Sigmoid colon (tissue), 4 donors: ENCODE measurements around the gene NSFL1C.

Source experiments
- EP300 ChIP-seq, 4 donors: sonication (generic); formaldehyde crosslinking; IDR thresholded peaks; one replicate each; pipeline ENCODE4 v1.6.1; 2017; ENCODE audit warnings: antibody characterized with exemption in 4 of 4
- POLR2A ChIP-seq, 2 donors: fragments of 450-650 bp; IDR thresholded peaks; one replicate each; pipeline ENCODE4 v1.6.1; 2016; ENCODE audit warnings: antibody characterized with exemption in 2 of 2, mild to moderate bottlenecking in 2 of 2, moderate library complexity in 2 of 2
- TF ChIP-seq, protein P1 (sequence below), 4 experiments: fragments of 450-650 bp in 3 of 4; fragments of 200-600 bp in 1 of 4; IDR thresholded peaks; one replicate each; pipeline ENCODE4 v1.5.1; 2016 to 2019; ENCODE audit warnings: antibody characterized with exemption in 4 of 4, mild to moderate bottlenecking in 3 of 4, moderate library complexity in 2 of 4

DNA sequence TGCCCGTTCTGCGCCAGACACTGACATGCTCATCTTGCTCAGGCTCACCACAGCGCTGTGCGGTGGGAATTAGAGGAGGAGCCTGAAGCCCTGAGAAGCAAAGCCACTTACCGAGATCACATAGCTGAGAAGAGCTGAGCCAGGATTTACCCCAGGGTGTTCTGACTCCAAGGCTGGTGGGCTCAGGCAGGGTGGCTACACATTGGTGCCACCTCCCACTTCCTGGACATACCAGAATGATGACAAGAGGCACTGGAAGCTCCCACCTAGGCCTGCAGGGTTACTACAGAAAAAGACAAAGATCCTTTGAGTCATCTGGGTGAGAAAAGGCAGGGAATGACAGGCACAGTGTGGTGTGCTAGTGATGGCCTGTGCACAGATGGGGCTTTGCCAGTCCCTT lies 49.4 kb downstream of the NSFL1C start:
- TF ChIP-seq, protein P1, sequence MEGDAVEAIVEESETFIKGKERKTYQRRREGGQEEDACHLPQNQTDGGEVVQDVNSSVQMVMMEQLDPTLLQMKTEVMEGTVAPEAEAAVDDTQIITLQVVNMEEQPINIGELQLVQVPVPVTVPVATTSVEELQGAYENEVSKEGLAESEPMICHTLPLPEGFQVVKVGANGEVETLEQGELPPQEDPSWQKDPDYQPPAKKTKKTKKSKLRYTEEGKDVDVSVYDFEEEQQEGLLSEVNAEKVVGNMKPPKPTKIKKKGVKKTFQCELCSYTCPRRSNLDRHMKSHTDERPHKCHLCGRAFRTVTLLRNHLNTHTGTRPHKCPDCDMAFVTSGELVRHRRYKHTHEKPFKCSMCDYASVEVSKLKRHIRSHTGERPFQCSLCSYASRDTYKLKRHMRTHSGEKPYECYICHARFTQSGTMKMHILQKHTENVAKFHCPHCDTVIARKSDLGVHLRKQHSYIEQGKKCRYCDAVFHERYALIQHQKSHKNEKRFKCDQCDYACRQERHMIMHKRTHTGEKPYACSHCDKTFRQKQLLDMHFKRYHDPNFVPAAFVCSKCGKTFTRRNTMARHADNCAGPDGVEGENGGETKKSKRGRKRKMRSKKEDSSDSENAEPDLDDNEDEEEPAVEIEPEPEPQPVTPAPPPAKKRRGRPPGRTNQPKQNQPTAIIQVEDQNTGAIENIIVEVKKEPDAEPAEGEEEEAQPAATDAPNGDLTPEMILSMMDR (IDR thresholded peaks at IDR 0.05), result no peak
- TF ChIP-seq POLR2A (IDR thresholded peaks at IDR 0.05) (no peak), EP300 (IDR thresholded peaks at IDR 0.05) (no peak)
